GM18858 (cell line): ENCODE results near the gene PLD3.
"Not testable (repeated sequence)": the region's sequence is repeated elsewhere in the genome, so short reads cannot be mapped to it uniquely, and the experiment has no call there.

Experiments
- ATAC-seq: cut with Tn5 transposase; IDR thresholded peaks from one replicate; pipeline ENCODE4 v1.9.1; 2021; ENCODE audit not compliant: unreplicated experiment

Gene PLD3

GRCh38 chr19:40332669-40333068 is 15.8 kb upstream of the PLD3 start:
- ATAC-seq = no peak

DNA sequence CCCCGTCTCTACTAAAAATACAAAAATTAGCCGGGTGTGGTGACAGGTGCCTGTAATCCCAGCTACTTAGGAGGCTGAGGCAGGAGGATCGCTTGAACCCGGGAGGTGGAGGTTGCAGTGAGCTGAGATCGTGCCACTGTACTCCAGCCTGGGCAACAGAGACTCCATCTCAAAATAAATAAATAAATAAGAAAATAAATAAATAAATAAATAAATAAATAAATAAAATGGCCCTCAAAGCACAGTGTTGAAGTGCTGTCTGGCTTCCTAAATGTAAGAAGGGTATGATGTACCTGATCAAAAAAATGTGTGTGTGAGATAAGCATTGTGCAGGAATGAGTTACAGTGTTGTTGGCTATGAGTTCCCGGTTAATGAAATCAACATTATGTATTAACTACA is 15.4 kb upstream of the PLD3 start:
- ATAC-seq = not testable (repeated sequence)

DNA sequence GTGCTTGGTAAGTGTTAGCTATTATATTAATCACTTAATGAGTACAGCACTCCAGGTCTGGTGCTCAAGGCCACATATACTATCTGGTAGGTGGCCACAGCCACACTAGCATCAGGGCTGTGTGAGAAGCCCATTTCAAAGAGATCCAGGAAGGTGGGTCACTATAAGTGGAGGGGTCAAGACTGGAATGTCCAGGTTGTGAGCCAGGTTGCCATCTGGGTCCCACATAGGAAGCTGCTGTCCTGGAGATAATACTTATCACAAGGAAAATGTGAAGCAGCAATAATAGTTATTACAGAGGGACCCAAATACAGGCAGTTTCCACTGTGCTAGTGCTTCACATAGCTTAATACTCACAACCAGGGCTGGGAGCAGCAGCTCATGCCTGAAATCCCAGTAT is 13.4 kb upstream of the PLD3 start:
- ATAC-seq = no peak

GRCh38 chr19:40335855-40336600 is 12.5 kb upstream of the PLD3 start:
- no peak for ATAC-seq

DNA sequence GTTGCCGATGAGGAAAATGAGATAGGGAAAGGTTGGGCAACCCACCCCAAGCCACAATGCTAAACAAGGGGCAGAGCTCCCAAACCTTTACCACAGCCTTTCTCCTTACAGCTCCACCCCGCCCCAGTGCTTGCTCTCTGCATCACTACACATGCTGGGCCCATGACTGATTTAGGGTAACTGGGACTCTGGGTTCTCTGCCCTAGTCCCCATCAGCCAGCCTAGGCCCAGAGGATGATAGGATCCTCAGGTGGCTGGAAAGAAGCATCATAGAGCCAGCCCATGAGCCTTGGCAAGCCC is 11.9 kb upstream of the PLD3 start:
- no peak for ATAC-seq

GRCh38 chr19:40337107-40337506 is 11.4 kb upstream of the PLD3 start:
- no peak for ATAC-seq

GRCh38 chr19:40337594-40337993 is 10.9 kb upstream of the PLD3 start:
- no peak for ATAC-seq

GRCh38 chr19:40339018-40339728 is 9.3 kb upstream of the PLD3 start:
- no peak for ATAC-seq

DNA sequence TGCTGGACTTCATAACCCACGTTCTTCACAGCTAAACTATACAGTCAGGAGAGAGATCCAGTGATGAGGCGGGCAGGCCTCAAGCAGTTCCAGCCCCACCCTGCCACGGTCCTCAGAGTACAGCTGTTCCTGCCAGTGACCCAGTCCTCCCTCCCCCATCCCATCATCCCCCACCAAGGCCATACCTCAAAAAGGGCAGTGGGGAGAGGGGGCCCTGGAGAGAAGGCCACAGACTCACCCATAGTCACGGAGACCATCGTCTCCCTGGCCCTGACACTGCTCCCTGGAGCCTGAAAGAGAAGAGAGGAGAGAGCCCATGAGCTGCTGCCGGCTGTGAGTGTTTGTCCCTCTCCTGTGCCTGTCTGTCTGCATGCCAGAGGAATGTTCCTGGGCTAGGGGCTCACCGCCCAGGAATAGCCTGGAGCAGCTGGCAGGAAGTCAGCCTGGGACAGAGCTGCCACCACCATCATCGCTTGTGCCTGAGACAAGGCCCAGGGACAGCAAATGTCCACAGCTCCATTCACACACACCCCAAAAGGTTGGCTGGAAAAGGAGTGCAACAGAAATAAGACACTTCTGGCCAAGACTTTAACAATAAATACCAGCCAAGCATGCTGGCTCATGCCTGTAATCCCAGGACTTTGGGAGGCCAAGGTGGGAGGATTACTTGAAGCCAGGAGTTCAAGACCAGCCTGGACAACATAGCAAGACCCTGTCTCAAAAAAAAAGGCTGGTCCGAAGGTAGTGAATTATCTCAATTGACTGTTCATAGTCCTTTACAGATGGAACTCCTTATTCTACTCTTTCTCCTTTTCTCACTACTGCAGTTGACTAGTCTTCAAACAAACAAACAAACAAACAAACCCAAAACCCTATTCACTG is 6.7 kb upstream of the PLD3 start:
- no peak for ATAC-seq

- no peak for ATAC-seq
These were observed 5.7 kb upstream of the PLD3 start for GRCh38 chr19:40342644-40343311.

- no peak for ATAC-seq
These were observed 4.1 kb upstream of the PLD3 start for GRCh38 chr19:40344422-40344821.

DNA sequence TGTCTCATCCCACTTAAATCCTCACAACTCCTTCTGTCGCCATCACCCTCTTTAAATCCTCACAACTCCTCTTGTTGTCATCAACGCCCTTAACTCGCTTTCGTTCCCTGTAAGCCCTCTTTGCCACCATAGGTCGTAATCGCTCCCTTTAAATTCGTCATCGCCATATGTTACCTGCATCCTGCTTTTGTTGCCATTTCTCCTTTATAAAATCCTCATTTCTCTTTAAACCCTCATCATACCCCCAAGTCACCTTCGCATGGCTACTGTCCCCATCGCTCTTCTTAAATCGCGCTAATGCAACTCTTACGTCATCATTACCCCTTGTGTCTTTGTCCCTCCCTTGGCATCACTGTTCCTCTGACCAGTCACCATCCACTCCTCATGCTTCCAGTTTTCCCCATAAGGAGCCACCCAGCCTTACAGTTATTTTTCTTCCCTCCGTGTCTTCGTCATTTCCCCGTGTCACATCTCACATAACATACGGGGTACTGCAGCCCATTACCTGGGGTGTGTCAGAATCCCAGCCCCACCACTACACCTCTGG is 539 bp downstream of the PLD3 start:
- no peak for ATAC-seq

DNA sequence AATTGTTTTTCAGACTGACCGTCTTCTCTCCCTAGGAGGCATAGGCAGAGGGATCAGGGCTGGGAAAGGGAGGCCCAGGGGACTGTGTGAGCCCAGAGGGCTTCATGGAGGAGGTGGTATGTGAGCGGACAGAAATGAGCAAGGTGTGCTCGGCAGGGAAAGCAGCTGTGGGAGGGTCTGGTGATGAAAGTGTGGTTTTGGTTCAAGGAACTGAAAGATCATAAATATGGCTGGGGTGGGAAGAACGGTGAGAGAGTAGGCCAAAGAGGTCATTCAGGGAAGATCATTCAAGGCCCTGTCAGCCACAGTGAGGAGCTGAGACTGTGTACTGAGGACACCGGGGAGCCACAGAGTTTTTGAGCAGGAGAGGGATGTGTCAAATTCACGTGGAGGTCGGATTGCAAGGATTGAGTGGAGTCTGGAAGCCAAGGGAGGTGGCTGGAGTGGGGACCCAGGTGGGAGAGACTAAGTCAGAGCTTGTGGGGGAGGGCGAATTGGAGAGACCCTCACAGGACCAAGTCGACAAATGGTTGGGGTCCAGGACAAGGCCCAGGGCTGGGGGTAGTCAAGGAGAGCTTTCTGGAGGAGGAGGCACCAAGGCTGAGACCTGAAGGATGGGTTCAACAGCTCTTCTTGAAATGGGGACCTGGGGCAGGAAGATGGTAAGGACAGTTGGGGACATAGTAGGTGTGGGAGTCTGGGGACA is 7.6 kb downstream of the PLD3 start:
- no peak for ATAC-seq

DNA sequence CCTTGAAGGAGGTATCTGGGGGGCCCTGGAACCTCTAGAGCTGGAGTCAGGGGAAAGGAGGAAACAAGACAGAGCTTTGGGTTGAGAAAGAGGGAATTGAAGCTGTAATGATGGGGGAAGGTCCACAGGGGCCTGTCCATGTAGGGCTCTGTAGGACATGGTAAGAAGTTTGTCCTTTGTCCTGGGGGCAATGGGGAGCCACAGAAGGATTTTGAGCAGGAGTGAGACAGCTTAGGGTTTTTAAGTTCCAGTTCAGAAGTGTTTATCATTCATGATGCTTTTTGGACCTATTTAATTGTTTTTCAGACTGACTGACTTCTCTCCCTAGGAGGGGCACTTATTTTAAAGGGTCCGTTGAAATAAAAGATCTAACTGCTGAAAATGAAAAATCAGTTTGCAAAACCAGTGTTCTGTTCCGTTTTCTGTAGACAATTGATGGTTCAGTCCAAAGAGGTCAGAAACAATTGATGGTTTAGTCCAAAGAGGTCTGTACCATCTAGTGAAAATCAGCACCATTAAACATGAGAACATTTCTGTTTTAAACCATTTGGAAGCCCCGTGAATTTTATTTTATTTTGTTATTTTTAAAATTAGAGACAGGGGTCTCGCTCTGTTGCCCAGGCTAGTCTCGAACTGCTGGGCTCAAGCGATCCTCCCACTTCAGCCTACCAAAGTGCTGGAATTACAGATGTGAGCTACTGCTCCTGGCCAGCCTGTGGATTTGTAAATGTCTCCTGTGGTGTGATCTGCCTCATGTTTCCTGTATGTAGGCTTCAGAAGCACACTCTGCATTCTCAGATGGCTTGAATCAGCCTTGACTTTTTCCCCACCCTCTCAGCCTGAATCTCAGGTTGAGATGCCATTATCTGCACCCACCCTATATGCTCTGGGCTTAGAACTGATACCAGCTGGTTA is 8.4 kb downstream of the PLD3 start:
- no peak for ATAC-seq

GRCh38 chr19:40357640-40358039 is 9.1 kb downstream of the PLD3 start:
- no peak for ATAC-seq

GRCh38 chr19:40358773-40359172 is 10.3 kb downstream of the PLD3 start:
- ATAC-seq = no peak

- ATAC-seq = no peak
These were observed 11.7 kb downstream of the PLD3 start for GRCh38 chr19:40360020-40360707.

- no peak for ATAC-seq
These were observed 12.3 kb downstream of the PLD3 start for GRCh38 chr19:40360708-40361241.

GRCh38 chr19:40362160-40362559 is 13.7 kb downstream of the PLD3 start:
- ATAC-seq = no peak
